Measurements from ENCODE around the gene PLAC9. TPM values are rescaled to one million over a fixed set of nuclear protein-coding genes. Genes with fewer than 3 reads are reported as not detected.

The PLAC9 gene
- total RNA-seq, 1 donor from 2014 or later = 1.5 TPM

Other genes with a start within 250 kb of the PLAC9 start
- gene SFTPD, start 183.6 kb upstream of the PLAC9 start, total RNA-seq = 0.22 and 0.27 TPM in 2 replicates
- gene TMEM254, start 54.1 kb upstream of the PLAC9 start, total RNA-seq = 14.3 and 15.1 TPM in 2 replicates
- 102 and 122 TPM in 2 replicates for gene ANXA11, start 72.8 kb downstream of the PLAC9 start, total RNA-seq
- gene MAT1A, start 156.9 kb downstream of the PLAC9 start, total RNA-seq = 0.11 and 0.12 TPM in 2 replicates
- not detected in 2 replicates for gene DYDC1, start 224.0 kb downstream of the PLAC9 start, total RNA-seq
- not detected in 2 replicates for gene DYDC2, start 224.1 kb downstream of the PLAC9 start, total RNA-seq

All from astrocyte (in vitro differentiated cells and primary cell).